Measurements from ENCODE around the gene INMT. TPM values are rescaled to one million over a fixed set of nuclear protein-coding genes. Genes with fewer than 3 reads are reported as not detected.

Gene INMT
- total and polyA plus RNA-seq, 10 of the 15 experiments (the other 5 are each of a cell fraction or from before 2014, with no cell fraction given): 0.03 to 0.20 (median 0.10) TPM; not detected in 7

DNA sequence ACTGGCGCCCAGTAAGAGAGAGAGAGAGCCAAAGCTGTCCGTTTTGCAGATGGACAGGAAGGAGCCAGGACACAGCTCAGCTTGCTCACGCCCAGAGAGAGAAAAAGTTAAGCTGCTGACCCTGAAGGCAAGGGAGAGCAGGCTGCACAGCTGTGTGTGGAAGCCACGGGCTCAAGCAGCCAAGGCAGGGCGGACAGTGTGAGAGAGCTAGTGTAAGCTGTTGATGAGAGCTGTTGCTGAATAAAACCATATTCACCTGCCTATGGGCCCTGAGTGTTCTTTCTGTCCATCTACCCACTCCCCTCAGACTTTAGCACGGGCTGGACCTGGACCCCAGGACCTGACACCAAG lies 5.4 kb downstream of the INMT start:
- H3K9ac ChIP-seq (ENCODE audit: control insufficient read depth, insufficient read depth, low read length): no peak overlapping the region
- no peak overlapping the region for H2AFZ ChIP-seq (ENCODE audit: control insufficient read depth, low read depth, low read length)
- CTCF ChIA-PET: interaction anchor here (0.7 kb wide), 1 partner anchor 17 kb away, joined by 3 read pairs; no protein-coding TSS in a partner anchor
- H4K20me1 ChIP-seq (ENCODE audit: control insufficient read depth, insufficient read depth): no peaks in the 10 kb centered on the region
- no peak for DNase-seq (ENCODE audit: low read depth, low spot score)
- BruUV-seq (replicated peaks): no TSS peak
- H3K4me1 ChIP-seq (ENCODE audit: control insufficient read depth, insufficient read depth, low read length): no peaks in the 10 kb centered on the region
- H3K4me2 ChIP-seq (ENCODE audit: control insufficient read depth, insufficient read depth): no peak overlapping the region
- RAD21 ChIA-PET (ENCODE audit: unreplicated experiment): no interaction called here
- WGBS (ENCODE audit: insufficient coverage, insufficient replicate concordance, low lambda C conversion rate, missing lambda C conversion rate): 56% methylated on average over 6 of the region's 6 CpGs
- intact Hi-C loops (cut with micrococcal nuclease; ENCODE audit: unreplicated experiment): no loop called here
- no peaks in the 10 kb centered on the region for H3K79me2 ChIP-seq (ENCODE audit: control insufficient read depth, insufficient read depth, low read length)
- SMC1A ChIA-PET (ENCODE audit: uncharacterized antibody, unreplicated experiment): no interaction called here
- no peaks in the 10 kb centered on the region for H3K27me3 ChIP-seq (replicated peaks in 1 of 2; ENCODE audit: control insufficient read depth in 2 of 2, insufficient read depth in 2 of 2, low read length in 1 of 2)
- in situ Hi-C loops (cut with MboI): no loop called here
- H3K9me3 ChIP-seq (replicated peaks; ENCODE audit: control insufficient read depth, insufficient read depth, low read length): no peaks in the 10 kb centered on the region; the same call in 2 of the 3 replicates
- TF ChIP-seq RFX5 (IDR thresholded peaks at IDR 0.05; ENCODE audit: low read depth, low read length): no peak
- no peak for TF ChIP-seq POLR2A (IDR thresholded peaks at IDR 0.05; ENCODE audit: low read depth, low read length)
- TF ChIP-seq NR2C1 (IDR thresholded peaks at IDR 0.05): no peak
- TF ChIP-seq LARP7 (IDR thresholded peaks at IDR 0.05): no peak
- TF ChIP-seq, protein P1, sequence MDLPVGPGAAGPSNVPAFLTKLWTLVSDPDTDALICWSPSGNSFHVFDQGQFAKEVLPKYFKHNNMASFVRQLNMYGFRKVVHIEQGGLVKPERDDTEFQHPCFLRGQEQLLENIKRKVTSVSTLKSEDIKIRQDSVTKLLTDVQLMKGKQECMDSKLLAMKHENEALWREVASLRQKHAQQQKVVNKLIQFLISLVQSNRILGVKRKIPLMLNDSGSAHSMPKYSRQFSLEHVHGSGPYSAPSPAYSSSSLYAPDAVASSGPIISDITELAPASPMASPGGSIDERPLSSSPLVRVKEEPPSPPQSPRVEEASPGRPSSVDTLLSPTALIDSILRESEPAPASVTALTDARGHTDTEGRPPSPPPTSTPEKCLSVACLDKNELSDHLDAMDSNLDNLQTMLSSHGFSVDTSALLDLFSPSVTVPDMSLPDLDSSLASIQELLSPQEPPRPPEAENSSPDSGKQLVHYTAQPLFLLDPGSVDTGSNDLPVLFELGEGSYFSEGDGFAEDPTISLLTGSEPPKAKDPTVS (IDR thresholded peaks at IDR 0.05; ENCODE audit: low read depth, low read length): no peak
- H3K27ac ChIP-seq (ENCODE audit: control insufficient read depth, insufficient read depth): no peak overlapping the region
- H3K4me3 ChIP-seq: no peak overlapping the region
- H3K36me3 ChIP-seq (ENCODE audit: control insufficient read depth in 2 of 2, insufficient read depth in 2 of 2, low read length in 1 of 2): no peaks in the 10 kb centered on the region
- ATAC-seq: no peak
- FAIRE-seq: no peak
- POLR2A ChIA-PET: no interaction called here

GRCh38 chr7:30760514-30761213 lies 8.7 kb downstream of the INMT start:
- RAD21 ChIA-PET (ENCODE audit: unreplicated experiment): interaction anchor here (1.2 kb wide), 1 partner anchor 211 kb away, joined by 3 read pairs; no protein-coding TSS in a partner anchor
- H3K4me2 ChIP-seq (ENCODE audit: control insufficient read depth, insufficient read depth): no peak overlapping the region
- no peak for ATAC-seq
- intact Hi-C loops (cut with micrococcal nuclease; ENCODE audit: unreplicated experiment): no loop called here
- no peak for FAIRE-seq
- H4K20me1 ChIP-seq (ENCODE audit: control insufficient read depth, insufficient read depth): no peaks in the 10 kb centered on the region
- H3K36me3 ChIP-seq (ENCODE audit: control insufficient read depth in 2 of 2, insufficient read depth in 2 of 2, low read length in 1 of 2): no peaks in the 10 kb centered on the region
- TF ChIP-seq CEBPB (IDR thresholded peaks at IDR 0.05; ENCODE audit: borderline replicate concordance in 1 of 2, low read depth in 2 of 2, low read length in 2 of 2) (no peak), STAT3 (IDR thresholded peaks at IDR 0.05; ENCODE audit: low read depth, low read length) (no peak), WRNIP1 (IDR thresholded peaks at IDR 0.05; ENCODE audit: borderline replicate concordance, low read depth, low read length) (no peak), EZH2 (IDR thresholded peaks at IDR 0.05; ENCODE audit: borderline replicate concordance, control insufficient read depth, low read depth, low read length) (no peak), NKRF (conservative IDR thresholded peaks at IDR 0.05) (no peak), NRF1 (conservative IDR thresholded peaks at IDR 0.05; ENCODE audit: low read depth, low read length) (no peak), TCF3 (IDR thresholded peaks at IDR 0.05; ENCODE audit: borderline replicate concordance, insufficient read depth, low read depth, low read length) (no peak), HDAC2 (IDR thresholded peaks at IDR 0.05) (no peak)
- peaks cover 12% of the 10 kb centered on the region for H3K4me1 ChIP-seq (ENCODE audit: control insufficient read depth, insufficient read depth, low read length)
- SMC1A ChIA-PET (ENCODE audit: uncharacterized antibody, unreplicated experiment): no interaction called here
- H3K27ac ChIP-seq (ENCODE audit: control insufficient read depth, insufficient read depth): no peak overlapping the region
- no peak for DNase-seq (ENCODE audit: low read depth, low spot score)
- POLR2A ChIA-PET: interaction anchor here (0.6 to 1.0 kb wide), 2 partner anchors 17 to 1424 kb away, joined by 3 to 4 read pairs; no protein-coding TSS in a partner anchor
- no TSS peak for BruUV-seq (replicated peaks)
- H3K9me3 ChIP-seq (replicated peaks; ENCODE audit: control insufficient read depth, insufficient read depth, low read length): no peaks in the 10 kb centered on the region; the same call in 2 of the 3 replicates
- H2AFZ ChIP-seq (ENCODE audit: control insufficient read depth, low read depth, low read length): no peak overlapping the region
- no peaks in the 10 kb centered on the region for H3K27me3 ChIP-seq (replicated peaks in 1 of 2; ENCODE audit: control insufficient read depth in 2 of 2, insufficient read depth in 2 of 2, low read length in 1 of 2)
- no peak overlapping the region for H3K9ac ChIP-seq (ENCODE audit: control insufficient read depth, insufficient read depth, low read length)
- in situ Hi-C loops (cut with MboI): no loop called here
- H3K79me2 ChIP-seq (ENCODE audit: control insufficient read depth, insufficient read depth, low read length): no peaks in the 10 kb centered on the region
- WGBS (ENCODE audit: insufficient coverage, insufficient replicate concordance, low lambda C conversion rate, missing lambda C conversion rate): 49% methylated on average over 3 of the region's 3 CpGs
- CTCF ChIA-PET: interaction anchor here (1.3 kb wide), 1 partner anchor 21 kb away, joined by 3 read pairs; no protein-coding TSS in a partner anchor
- H3K4me3 ChIP-seq: no peak overlapping the region
